HCT116 (cell line): ENCODE measurements around the gene RAMP2.

ENCODE experiments used
- CEBPB ChIP-seq: IDR thresholded peaks from 2 replicates; pipeline ENCODE4 v1.6.1; 2012; ENCODE audit warnings: low read depth
- EGR1 ChIP-seq: IDR thresholded peaks from 2 replicates; pipeline ENCODE4 v1.6.1; 2012; ENCODE audit warnings: low read depth
- EZH2 ChIP-seq: fragments of 200-600 bp; sonication (generic); IDR thresholded peaks from 2 replicates; pipeline ENCODE4 v1.6.1; 2017; ENCODE audit warnings: antibody characterized with exemption, mixed run types
- EZH2phosphoT487 ChIP-seq: fragments of 200-600 bp; IDR thresholded peaks from 2 replicates; pipeline ENCODE4 v1.6.1; 2018; ENCODE audit warnings: antibody characterized with exemption, borderline replicate concordance
- POLR2A ChIP-seq: IDR thresholded peaks from 2 replicates; pipeline ENCODE4 v1.7.0; 2011; ENCODE audit warnings: borderline replicate concordance; ENCODE audit not compliant: insufficient read depth, insufficient read length; ENCODE audit errors: extremely low read depth
- POLR2AphosphoS5 ChIP-seq: IDR thresholded peaks from 2 replicates; pipeline ENCODE4 v1.6.1; 2011; ENCODE audit warnings: mild to moderate bottlenecking, low read depth, low read length, moderate library complexity
- REST ChIP-seq: IDR thresholded peaks from 2 replicates; pipeline ENCODE4 v1.6.1; 2012; ENCODE audit warnings: low read depth
- SIN3A ChIP-seq: IDR thresholded peaks from 2 replicates; pipeline ENCODE4 v1.6.1; 2012; ENCODE audit warnings: low read depth
- SP1 ChIP-seq: IDR thresholded peaks from 2 replicates; pipeline ENCODE4 v1.6.1; 2012; ENCODE audit warnings: low read depth
- YY1 ChIP-seq: IDR thresholded peaks from 2 replicates; pipeline ENCODE4 v1.6.1; 2011; ENCODE audit warnings: low read length, low read depth, moderate library complexity, mild to moderate bottlenecking; ENCODE audit not compliant: insufficient replicate concordance; ENCODE audit errors: extremely low read depth
- ZNF274 ChIP-seq: fragments of 200-500 bp; sonication (Bioruptor generic); IDR thresholded peaks from 2 replicates; pipeline ENCODE4 v1.6.1; 2014; ENCODE audit warnings: mild to moderate bottlenecking, low read depth, low read length, inconsistent platforms
- TF ChIP-seq, protein P1 (sequence below), 3 experiments: fragments of 200-600 bp in 1 of 3; sonication (generic) in 1 of 3; IDR thresholded peaks in 2 of 3; conservative IDR thresholded peaks in 1 of 3; 2 replicates each; pipeline ENCODE4 v1.5.1; 2012 to 2017; ENCODE audit warnings: low read depth in 2 of 3, low read length in 2 of 3, antibody characterized with exemption in 1 of 3, borderline replicate concordance in 1 of 3, control low read depth in 1 of 3, mild to moderate bottlenecking in 1 of 3, mixed read lengths in 1 of 3, mixed run types in 1 of 3, moderate library complexity in 1 of 3; ENCODE audit not compliant: insufficient read depth in 1 of 3
- TF ChIP-seq, protein P2 (sequence below): IDR thresholded peaks from 2 replicates; pipeline ENCODE4 v1.6.1; 2012

DNA sequence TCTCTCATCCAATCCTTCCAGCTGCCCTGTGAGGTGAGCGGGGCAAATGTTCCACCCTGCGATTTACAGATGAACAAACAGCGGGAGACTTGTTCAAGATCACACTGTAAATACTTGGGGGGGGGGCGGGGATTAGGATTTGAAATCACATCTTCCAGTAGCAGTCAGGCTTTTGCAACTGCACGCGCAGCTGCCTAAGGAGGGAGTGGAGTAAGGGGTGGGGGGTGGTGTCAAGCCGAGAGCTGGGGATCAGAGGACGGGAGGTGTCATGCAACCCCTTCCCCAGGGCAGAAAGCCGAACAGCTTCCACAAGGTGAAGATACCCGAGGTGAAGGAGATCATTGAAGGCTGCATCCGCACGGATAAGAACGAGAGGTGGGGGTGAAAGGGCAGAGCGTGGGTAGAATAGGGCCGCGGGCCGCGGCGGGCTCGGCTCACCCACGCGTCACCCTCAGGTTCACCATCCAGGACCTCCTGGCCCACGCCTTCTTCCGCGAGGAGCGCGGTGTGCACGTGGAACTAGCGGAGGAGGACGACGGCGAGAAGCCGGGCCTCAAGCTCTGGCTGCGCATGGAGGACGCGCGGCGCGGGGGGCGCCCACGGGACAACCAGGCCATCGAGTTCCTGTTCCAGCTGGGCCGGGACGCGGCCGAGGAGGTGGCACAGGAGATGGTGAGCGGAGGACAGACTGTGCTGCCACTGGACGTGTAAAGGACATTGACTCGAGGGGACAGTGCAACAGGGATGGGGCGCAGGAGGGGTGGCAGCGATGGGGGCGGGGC lies 24.0 kb downstream of the RAMP2 start:
- TF ChIP-seq YY1 (no peak), CEBPB (no peak), EZH2phosphoT487 (no peak), SP1 (no peak), EZH2 (no peak), REST (no peak), POLR2AphosphoS5 (no peak), POLR2A (no peak), EGR1 (no peak), ZNF274 (no peak), SIN3A (no peak)
- TF ChIP-seq, protein P1, sequence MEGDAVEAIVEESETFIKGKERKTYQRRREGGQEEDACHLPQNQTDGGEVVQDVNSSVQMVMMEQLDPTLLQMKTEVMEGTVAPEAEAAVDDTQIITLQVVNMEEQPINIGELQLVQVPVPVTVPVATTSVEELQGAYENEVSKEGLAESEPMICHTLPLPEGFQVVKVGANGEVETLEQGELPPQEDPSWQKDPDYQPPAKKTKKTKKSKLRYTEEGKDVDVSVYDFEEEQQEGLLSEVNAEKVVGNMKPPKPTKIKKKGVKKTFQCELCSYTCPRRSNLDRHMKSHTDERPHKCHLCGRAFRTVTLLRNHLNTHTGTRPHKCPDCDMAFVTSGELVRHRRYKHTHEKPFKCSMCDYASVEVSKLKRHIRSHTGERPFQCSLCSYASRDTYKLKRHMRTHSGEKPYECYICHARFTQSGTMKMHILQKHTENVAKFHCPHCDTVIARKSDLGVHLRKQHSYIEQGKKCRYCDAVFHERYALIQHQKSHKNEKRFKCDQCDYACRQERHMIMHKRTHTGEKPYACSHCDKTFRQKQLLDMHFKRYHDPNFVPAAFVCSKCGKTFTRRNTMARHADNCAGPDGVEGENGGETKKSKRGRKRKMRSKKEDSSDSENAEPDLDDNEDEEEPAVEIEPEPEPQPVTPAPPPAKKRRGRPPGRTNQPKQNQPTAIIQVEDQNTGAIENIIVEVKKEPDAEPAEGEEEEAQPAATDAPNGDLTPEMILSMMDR (IDR thresholded peaks at IDR 0.05 in 2 of 3, conservative IDR thresholded peaks at IDR 0.05 in 1 of 3; ENCODE audit: borderline replicate concordance in 1 of 3, insufficient read depth in 1 of 3, low read depth in 2 of 3, low read length in 2 of 3), result no peak
- TF ChIP-seq, protein P2, sequence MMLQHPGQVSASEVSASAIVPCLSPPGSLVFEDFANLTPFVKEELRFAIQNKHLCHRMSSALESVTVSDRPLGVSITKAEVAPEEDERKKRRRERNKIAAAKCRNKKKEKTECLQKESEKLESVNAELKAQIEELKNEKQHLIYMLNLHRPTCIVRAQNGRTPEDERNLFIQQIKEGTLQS, result no peak
